ENCODE measurements around the gene TNNC1.

DNA sequence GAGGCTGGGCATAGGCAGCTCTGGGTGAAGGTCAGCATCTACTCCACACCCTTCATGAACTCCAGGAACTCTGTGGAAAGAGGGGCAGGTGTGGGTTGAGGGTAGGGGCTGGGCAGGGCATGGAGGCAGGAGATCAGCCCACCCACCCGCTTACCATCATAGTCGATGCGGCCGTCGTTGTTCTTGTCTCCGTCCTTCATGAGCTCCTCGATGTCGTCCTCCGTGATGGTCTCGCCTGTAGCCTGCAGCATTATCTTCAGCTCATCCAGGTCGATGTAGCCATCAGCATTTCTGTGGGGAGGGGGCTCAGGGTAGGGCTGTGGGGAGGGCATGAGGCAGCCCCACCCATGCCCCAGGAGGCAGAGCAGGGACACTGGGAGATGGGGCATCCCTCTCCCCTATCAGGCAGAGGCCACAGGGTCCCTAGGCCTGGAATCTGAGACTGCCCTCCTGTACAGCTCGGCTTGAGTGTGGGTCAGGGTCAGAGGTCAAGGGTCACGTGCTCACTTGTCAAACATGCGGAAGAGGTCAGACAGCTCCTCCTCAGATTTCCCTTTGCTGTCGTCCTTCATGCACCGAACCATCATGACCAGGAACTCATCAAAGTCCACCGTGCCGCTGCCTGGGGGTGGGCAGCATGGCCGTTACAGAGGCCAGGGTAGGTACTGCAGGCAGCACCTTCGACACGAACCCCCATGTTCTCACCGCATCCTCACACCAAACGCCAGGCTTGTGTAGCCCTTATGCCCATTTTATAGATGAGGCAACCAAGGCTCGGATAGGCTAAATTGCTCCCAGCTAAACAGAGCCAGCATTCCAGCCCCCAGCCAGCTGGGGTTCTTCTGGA is 2.4 kb downstream of the TNNC1 start:
- TF ChIP-seq SUZ12 (IDR thresholded peaks at IDR 0.05; ENCODE audit: extremely low read depth, insufficient read depth, insufficient read length) (no peak), YY1 (IDR thresholded peaks at IDR 0.05; ENCODE audit: insufficient read depth, insufficient read length) (no peak)
